H1 (cell line): ENCODE data around the gene SMARCD2. TPM values are rescaled to one million over a fixed set of nuclear protein-coding genes. Genes with fewer than 3 reads are reported as not detected.

Source experiments
- TCF12 ChIP-seq: IDR thresholded peaks from 2 replicates; pipeline ENCODE4 v1.6.1; 2011; ENCODE audit warnings: low read depth, mild to moderate bottlenecking, low read length
- polyA plus RNA-seq, 7 experiments: library from polyadenylated mRNA; depleted of rRNA in 3 of 7; stranded (reverse) in 5 of 7; unstranded in 2 of 7; fragments of >200 nt in 5 of 7; fragments of 200-250 nt in 2 of 7; gene quantifications; 1 replicate in 5 of 7; 2 replicates in 1 of 7; 4 replicates in 1 of 7; pipeline versions ENCODE4 v1.2.1 to v1.2.3, GENCODE V29; 2011 to 2013; ENCODE audit warnings: missing spikeins in 2 of 7, mixed read lengths in 2 of 7
- total RNA-seq: library from RNA; stranded (reverse); fragmentation: NEBNext Ultra II Directional; extraction: Animal tissue kit (Norgen Biotek cat#: 25700); gene quantifications from 2 replicates; pipeline ENCODE4 v1.2.1, GENCODE V29; 2021
- TF ChIP-seq, protein P1 (sequence below): IDR thresholded peaks from 2 replicates; pipeline ENCODE4 v1.6.1; 2012; ENCODE audit warnings: inconsistent platforms
- TF ChIP-seq, protein P2 (sequence below): IDR thresholded peaks from 2 replicates; pipeline ENCODE4 v1.6.1; 2011; ENCODE audit warnings: low read length, improper control_type of control experiment

Gene SMARCD2
- total and polyA plus RNA-seq, 2 of the 8 experiments (the other 6 are each of a cell fraction or from before 2014, with no cell fraction given): 90.0 to 92.2 TPM

GRCh38 chr17:63848834-63849689 lies 6.6 kb upstream of the SMARCD2 start (continued):
- TF ChIP-seq, protein P1, sequence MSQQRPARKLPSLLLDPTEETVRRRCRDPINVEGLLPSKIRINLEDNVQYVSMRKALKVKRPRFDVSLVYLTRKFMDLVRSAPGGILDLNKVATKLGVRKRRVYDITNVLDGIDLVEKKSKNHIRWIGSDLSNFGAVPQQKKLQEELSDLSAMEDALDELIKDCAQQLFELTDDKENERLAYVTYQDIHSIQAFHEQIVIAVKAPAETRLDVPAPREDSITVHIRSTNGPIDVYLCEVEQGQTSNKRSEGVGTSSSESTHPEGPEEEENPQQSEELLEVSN: peak; percentile 100
- TF ChIP-seq, protein P2, sequence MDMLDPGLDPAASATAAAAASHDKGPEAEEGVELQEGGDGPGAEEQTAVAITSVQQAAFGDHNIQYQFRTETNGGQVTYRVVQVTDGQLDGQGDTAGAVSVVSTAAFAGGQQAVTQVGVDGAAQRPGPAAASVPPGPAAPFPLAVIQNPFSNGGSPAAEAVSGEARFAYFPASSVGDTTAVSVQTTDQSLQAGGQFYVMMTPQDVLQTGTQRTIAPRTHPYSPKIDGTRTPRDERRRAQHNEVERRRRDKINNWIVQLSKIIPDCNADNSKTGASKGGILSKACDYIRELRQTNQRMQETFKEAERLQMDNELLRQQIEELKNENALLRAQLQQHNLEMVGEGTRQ: peak; percentile 80
- TF ChIP-seq TCF12: no peak
